ENCODE measurements around the gene TUBA1B. TPM values are rescaled to one million over a fixed set of nuclear protein-coding genes. Genes with fewer than 3 reads are reported as not detected.

The TUBA1B gene
- total and polyA plus RNA-seq, 2 of the 13 experiments (the other 11 are each of a cell fraction or from before 2014, with no cell fraction given), result 1,275 to 1,353 TPM

- TF ChIP-seq ZNF800 (CRISPR knock-in tag; IDR thresholded peaks at IDR 0.05), result no peak
- TF ChIP-seq ZNF724P (CRISPR knock-in tag; IDR thresholded peaks at IDR 0.05; ENCODE audit: borderline replicate concordance), result no peak
- no peak for TF ChIP-seq MATR3 (CRISPR knock-in tag; IDR thresholded peaks at IDR 0.05)
- no peak for TF ChIP-seq KAT7 (CRISPR knock-in tag; IDR thresholded peaks at IDR 0.05; ENCODE audit: borderline replicate concordance)
- TF ChIP-seq ZNF496 (CRISPR knock-in tag; IDR thresholded peaks at IDR 0.05; ENCODE audit: insufficient replicate concordance), result no peak
- no peak; the same call in 1 of the 2 replicates for TF ChIP-seq MIXL1 (CRISPR knock-in tag; IDR thresholded peaks at IDR 0.05)
- TF ChIP-seq ZNF414 (CRISPR knock-in tag; IDR thresholded peaks at IDR 0.05), result no peak
- 0 out of 2 replicates have a peak, but pooled peaks have one; percentile 43 for TF ChIP-seq ZNF784 (CRISPR knock-in tag; IDR thresholded peaks at IDR 0.05; ENCODE audit: borderline replicate concordance)
- no peak; the same call in 1 of the 2 replicates for TF ChIP-seq ZNF782 (CRISPR knock-in tag; IDR thresholded peaks at IDR 0.05; ENCODE audit: borderline replicate concordance)
- TF ChIP-seq KLF15 (CRISPR knock-in tag; IDR thresholded peaks at IDR 0.05; ENCODE audit: borderline replicate concordance), result no peak
- TF ChIP-seq YEATS2 (CRISPR knock-in tag; IDR thresholded peaks at IDR 0.05; ENCODE audit: borderline replicate concordance), result no peak
- TF ChIP-seq CBFB (CRISPR knock-in tag; IDR thresholded peaks at IDR 0.05), result no peak
- TF ChIP-seq NR2C2 (CRISPR knock-in tag; IDR thresholded peaks at IDR 0.05; ENCODE audit: borderline replicate concordance), result peak; percentile 10; the same call in 1 of the 2 replicates
- no peak for TF ChIP-seq ZNF720 (CRISPR knock-in tag; IDR thresholded peaks at IDR 0.05)
- no peak for TF ChIP-seq MLX (CRISPR knock-in tag; IDR thresholded peaks at IDR 0.05)
- TF ChIP-seq ZNF543 (CRISPR knock-in tag; IDR thresholded peaks at IDR 0.05), result no peak
- no peak for TF ChIP-seq LCORL (IDR thresholded peaks at IDR 0.05)
- TF ChIP-seq LCORL (CRISPR knock-in tag; IDR thresholded peaks at IDR 0.05), result no peak
- TF ChIP-seq ARNT2 (CRISPR knock-in tag; IDR thresholded peaks at IDR 0.05; ENCODE audit: low read depth), result no peak; the same call in 1 of the 2 replicates
- no peak for TF ChIP-seq ZNF615 (CRISPR knock-in tag; IDR thresholded peaks at IDR 0.05; ENCODE audit: borderline replicate concordance)
- no peak for TF ChIP-seq ZBTB37 (CRISPR knock-in tag; IDR thresholded peaks at IDR 0.05)
- no peak for TF ChIP-seq SRSF4 (IDR thresholded peaks at IDR 0.05; ENCODE audit: low read depth, low read length, poor library complexity, severe bottlenecking)
- TF ChIP-seq RORA (CRISPR knock-in tag; IDR thresholded peaks at IDR 0.05), result no peak
- TF ChIP-seq PHF21A (CRISPR knock-in tag; IDR thresholded peaks at IDR 0.05), result peak; percentile 73
- TF ChIP-seq ZNF234 (CRISPR knock-in tag; conservative IDR thresholded peaks at IDR 0.05), result no peak
- no peak for TF ChIP-seq CBX5 (CRISPR knock-in tag; IDR thresholded peaks at IDR 0.05; ENCODE audit: borderline replicate concordance)
Measured at GRCh38 chr12:49110464-49111155, 20.6 kb downstream of the TUBA1B start, which contains the start of gene LMBR1L (continued).
